ENCODE measurements around the gene FGD4. TPM values are rescaled to one million over a fixed set of nuclear protein-coding genes. Genes with fewer than 3 reads are reported as not detected.

Gene FGD4
- total and polyA plus RNA-seq, 4 donors, result 4.8 to 64.6 (median 24.2) TPM

DNA sequence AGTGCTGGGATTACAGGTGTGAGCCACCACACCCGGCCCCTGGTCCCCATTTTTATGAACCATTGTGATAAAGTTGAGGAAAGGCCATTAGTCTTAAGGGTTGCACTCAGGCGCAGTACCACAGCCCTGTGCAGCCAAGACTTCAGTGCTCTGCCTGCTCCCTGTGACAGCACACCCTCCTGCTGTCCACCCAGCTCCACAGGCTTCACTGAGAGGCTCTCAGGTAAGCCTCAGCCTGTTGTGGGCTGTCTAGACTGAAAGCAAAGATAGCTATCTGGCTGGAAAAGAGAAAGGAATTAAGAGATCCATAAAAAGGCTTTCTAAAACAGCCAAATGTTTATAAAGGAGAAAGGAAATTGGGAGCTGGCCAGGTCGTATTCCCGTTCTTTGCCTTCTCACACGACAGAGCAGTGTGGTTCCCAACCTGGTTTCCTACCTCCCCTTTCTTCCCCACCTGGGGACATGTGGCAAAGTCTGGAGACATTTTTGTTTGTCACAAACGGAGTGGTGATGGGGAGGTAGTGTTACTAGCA, 260.6 kb downstream of the FGD4 start:
- Histone ChIP-seq H3K27me3 (ENCODE audit: control insufficient read depth in 3 of 3, insufficient read depth in 3 of 3, low read length in 2 of 3) (no peaks in the 10 kb centered on the region), H3K4me3 (no peak overlapping the region), H3K9me3 (ENCODE audit: control insufficient read depth in 4 of 4, insufficient read depth in 3 of 4, low read length in 3 of 4) (no peaks in the 10 kb centered on the region), H3K27ac (ENCODE audit: low read depth in 1 of 2, low read length in 1 of 2) (no peak overlapping the region), H3K4me1 (ENCODE audit: control insufficient read depth in 5 of 5, insufficient read depth in 5 of 5, low read length in 5 of 5) (peaks cover 0 to 9% (median 0%) of the 10 kb centered on the region in 5 donors), H3K36me3 (ENCODE audit: control insufficient read depth in 4 of 4, insufficient read depth in 4 of 4, low read length in 4 of 4) (no peaks in the 10 kb centered on the region), H3K9ac (ENCODE audit: insufficient read depth in 1 of 2, low read length in 2 of 2) (no peak overlapping the region)
- DNase-seq (peak in 1 of 3 donors; percentile 37), ATAC-seq (ENCODE audit: insufficient read depth, low FRiP score) (no peak)
- TF ChIP-seq CTCF (IDR thresholded peaks at IDR 0.05; ENCODE audit: control extremely low read depth, extremely low read depth), result no peak
- WGBS, 2 donors, result 54 to 79% methylated on average over 6 of the region's 6 CpGs

DNA sequence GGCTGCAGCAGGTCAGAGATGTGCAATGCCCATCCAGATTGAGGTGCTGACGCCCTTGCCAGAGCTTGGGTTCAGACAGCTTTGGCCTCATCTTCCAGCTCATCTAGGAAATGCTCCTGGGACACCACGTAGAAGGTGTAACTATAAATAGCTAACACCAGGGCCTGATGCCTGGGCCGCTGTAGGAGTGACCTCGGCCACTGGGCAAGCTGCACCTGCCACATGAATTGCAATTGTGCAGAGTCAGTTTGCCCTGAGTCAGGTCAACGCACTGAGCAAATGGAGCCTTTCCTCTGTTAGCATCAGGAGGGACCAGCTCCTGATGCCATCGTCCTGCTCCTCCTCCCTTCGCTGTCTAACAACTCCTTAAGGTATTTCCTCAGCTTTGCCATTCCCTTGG, 262.3 kb downstream of the FGD4 start:
- H3K4me3 ChIP-seq, result no peak overlapping the region
- no peaks in the 10 kb centered on the region for H3K9me3 ChIP-seq (ENCODE audit: control insufficient read depth in 4 of 4, insufficient read depth in 3 of 4, low read length in 3 of 4)
- no peak for ATAC-seq (ENCODE audit: insufficient read depth, low FRiP score)
- H3K36me3 ChIP-seq (ENCODE audit: control insufficient read depth in 4 of 4, insufficient read depth in 4 of 4, low read length in 4 of 4), result no peaks in the 10 kb centered on the region
- H3K27me3 ChIP-seq (ENCODE audit: control insufficient read depth in 3 of 3, insufficient read depth in 3 of 3, low read length in 2 of 3), result no peaks in the 10 kb centered on the region
- H3K9ac ChIP-seq (ENCODE audit: insufficient read depth in 1 of 2, low read length in 2 of 2), result no peak overlapping the region
- 91 to 97% methylated on average over 7 of the region's 7 CpGs for WGBS, 2 donors
- H3K27ac ChIP-seq (ENCODE audit: low read depth in 1 of 2, low read length in 1 of 2), result no peak overlapping the region
- no peak for DNase-seq
- H3K4me1 ChIP-seq (ENCODE audit: control insufficient read depth in 5 of 5, insufficient read depth in 5 of 5, low read length in 5 of 5), result peaks cover 0 to 9% (median 0%) of the 10 kb centered on the region in 5 donors
- no peak for TF ChIP-seq CTCF (IDR thresholded peaks at IDR 0.05; ENCODE audit: control extremely low read depth, extremely low read depth)

GRCh38 chr12:32662665-32663064, 263.3 kb downstream of the FGD4 start:
- TF ChIP-seq CTCF (IDR thresholded peaks at IDR 0.05; ENCODE audit: control extremely low read depth, extremely low read depth), result no peak
- peaks cover 0 to 9% (median 0%) of the 10 kb centered on the region in 5 donors for H3K4me1 ChIP-seq (ENCODE audit: control insufficient read depth in 5 of 5, insufficient read depth in 5 of 5, low read length in 5 of 5)
- H3K27ac ChIP-seq (ENCODE audit: low read depth in 1 of 2, low read length in 1 of 2), result no peak overlapping the region
- H3K4me3 ChIP-seq, result no peak overlapping the region
- no peaks in the 10 kb centered on the region for H3K9me3 ChIP-seq (ENCODE audit: control insufficient read depth in 4 of 4, insufficient read depth in 3 of 4, low read length in 3 of 4)
- ATAC-seq (ENCODE audit: insufficient read depth, low FRiP score) (no peak), DNase-seq (no peak)
- no peaks in the 10 kb centered on the region for H3K27me3 ChIP-seq (ENCODE audit: control insufficient read depth in 3 of 3, insufficient read depth in 3 of 3, low read length in 2 of 3)
- H3K9ac ChIP-seq (ENCODE audit: insufficient read depth in 1 of 2, low read length in 2 of 2), result no peak overlapping the region
- no peaks in the 10 kb centered on the region for H3K36me3 ChIP-seq (ENCODE audit: control insufficient read depth in 4 of 4, insufficient read depth in 4 of 4, low read length in 4 of 4)
- 85 to 88% methylated on average over 2 of the region's 2 CpGs for WGBS, 2 donors

- Histone ChIP-seq H3K4me1 (ENCODE audit: control insufficient read depth in 5 of 5, insufficient read depth in 5 of 5, low read length in 5 of 5) (no peaks in the 10 kb centered on the region), H3K4me3 (no peak overlapping the region), H3K36me3 (ENCODE audit: control insufficient read depth in 4 of 4, insufficient read depth in 4 of 4, low read length in 4 of 4) (no peaks in the 10 kb centered on the region), H3K27me3 (ENCODE audit: control insufficient read depth in 3 of 3, insufficient read depth in 3 of 3, low read length in 2 of 3) (no peaks in the 10 kb centered on the region), H3K27ac (ENCODE audit: low read depth in 1 of 2, low read length in 1 of 2) (no peak overlapping the region), H3K9ac (ENCODE audit: insufficient read depth in 1 of 2, low read length in 2 of 2) (no peak overlapping the region), H3K9me3 (ENCODE audit: control insufficient read depth in 4 of 4, insufficient read depth in 3 of 4, low read length in 3 of 4) (peaks cover 0 to 2% (median 0%) of the 10 kb centered on the region in 4 donors)
- DNase-seq (no peak), ATAC-seq (ENCODE audit: insufficient read depth, low FRiP score) (no peak)
- TF ChIP-seq CTCF (IDR thresholded peaks at IDR 0.05; ENCODE audit: control extremely low read depth, extremely low read depth), result no peak
- WGBS, 2 donors, result 88 to 96% methylated on average over 14 of the region's 14 CpGs
Observed at GRCh38 chr12:32666018-32666417, 266.7 kb downstream of the FGD4 start.

All from lung (tissue), 12 donors.